Loucy (cell line): ENCODE measurements around the gene TBX20.

Experiments used
- H2AFZ ChIP-seq: fragments of 200-600 bp; sonication (generic); 2 replicates; pipeline ENCODE4 v1.6.0; 2016; ENCODE audit warnings: antibody characterized with exemption, mild to moderate bottlenecking, low read length, moderate library complexity
- H3F3A ChIP-seq: fragments of 200-600 bp; 2 replicates; pipeline ENCODE4 v1.6.0; 2016; ENCODE audit warnings: antibody characterized with exemption, low read depth, mild to moderate bottlenecking
- H3K27me3 ChIP-seq: fragments of 200-600 bp; sonication (generic); 2 replicates; pipeline ENCODE4 v1.6.1; 2014; ENCODE audit warnings: low read length, mild to moderate bottlenecking; ENCODE audit not compliant: insufficient read depth, poor library complexity, severe bottlenecking
- H3K36me3 ChIP-seq: fragments of 200-600 bp; sonication (generic); 2 replicates; pipeline ENCODE4 v1.6.1; 2016; ENCODE audit warnings: low read length; ENCODE audit not compliant: insufficient read depth
- H3K4me1 ChIP-seq: fragments of 200-600 bp; sonication (generic); 2 replicates; pipeline ENCODE4 v1.5.1; 2014; ENCODE audit warnings: low read length, mild to moderate bottlenecking; ENCODE audit not compliant: insufficient read depth, poor library complexity, severe bottlenecking
- H3K4me2 ChIP-seq: fragments of 200-600 bp; sonication (generic); 2 replicates; pipeline ENCODE4 v1.6.0; 2014; ENCODE audit warnings: antibody characterized with exemption, low read length, low read depth, mild to moderate bottlenecking; ENCODE audit not compliant: poor library complexity, severe bottlenecking
- H3K4me3 ChIP-seq: fragments of 200-600 bp; sonication (generic); 2 replicates; pipeline ENCODE4 v1.5.1; 2014; ENCODE audit warnings: low read length, mild to moderate bottlenecking, mixed read lengths; ENCODE audit not compliant: poor library complexity, severe bottlenecking
- H3K79me2 ChIP-seq: fragments of 200-600 bp; sonication (generic); 2 replicates; pipeline ENCODE4 v1.6.1; 2014; ENCODE audit warnings: low read length; ENCODE audit not compliant: insufficient read depth
- H3K9ac ChIP-seq: fragments of 200-600 bp; sonication (generic); 2 replicates; pipeline ENCODE4 v1.6.0; 2014; ENCODE audit warnings: mild to moderate bottlenecking, low read depth, low read length, moderate library complexity; ENCODE audit not compliant: poor library complexity, severe bottlenecking
- H3K9me2 ChIP-seq: fragments of 200-600 bp; sonication (generic); replicated peaks from 2 replicates; pipeline ENCODE4 v1.6.1; 2016; ENCODE audit warnings: low read depth, low read length, mixed read lengths
- H3K9me3 ChIP-seq: fragments of 200-600 bp; sonication (generic); 2 replicates; pipeline ENCODE4 v1.6.1; 2014; ENCODE audit warnings: mild to moderate bottlenecking, antibody characterized with exemption, low read length, low read depth; ENCODE audit not compliant: insufficient read depth
- H4K20me1 ChIP-seq: fragments of 200-600 bp; sonication (generic); 2 replicates; pipeline ENCODE4 v1.6.0; 2014; ENCODE audit warnings: antibody characterized with exemption, low read length, mild to moderate bottlenecking; ENCODE audit not compliant: insufficient read depth, poor library complexity, severe bottlenecking
- EZH2phosphoT487 ChIP-seq: fragments of 200-600 bp; IDR thresholded peaks from 2 replicates; pipeline ENCODE4 v1.6.1; 2018; ENCODE audit warnings: antibody characterized with exemption, mild to moderate bottlenecking, moderate library complexity, borderline replicate concordance
- TF ChIP-seq, protein P1 (sequence below): fragments of 200-600 bp; sonication (generic); conservative IDR thresholded peaks from 2 replicates; pipeline ENCODE4 v1.5.1; 2014; ENCODE audit warnings: mild to moderate bottlenecking, antibody characterized with exemption, low read length

Gene TBX20

DNA sequence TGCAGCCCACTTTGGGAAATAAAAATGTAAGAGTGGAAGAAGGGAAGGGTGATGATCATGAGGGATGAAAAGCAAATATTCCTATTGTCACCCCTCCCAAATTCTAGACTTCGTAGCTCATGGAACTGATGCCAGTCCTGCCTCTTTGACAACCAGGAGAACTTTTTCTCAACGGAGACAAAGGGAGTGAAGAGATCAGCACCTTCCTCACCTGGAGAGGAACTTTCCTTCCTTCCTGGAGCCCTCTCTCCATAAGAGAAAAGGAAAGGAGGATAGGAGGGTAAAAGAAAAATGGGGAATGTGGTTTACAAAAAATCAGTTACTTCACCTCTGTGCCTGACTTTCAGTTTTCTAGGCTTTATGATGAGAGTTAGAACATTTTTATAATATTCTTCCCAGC, 3.4 kb downstream of the TBX20 start:
- H4K20me1 ChIP-seq, result no peaks in the 10 kb centered on the region
- no peaks in the 10 kb centered on the region for H3F3A ChIP-seq
- H2AFZ ChIP-seq, result no peak overlapping the region
- H3K9ac ChIP-seq, result no peak overlapping the region
- H3K79me2 ChIP-seq, result no peaks in the 10 kb centered on the region
- H3K4me3 ChIP-seq, result no peak overlapping the region
- no peaks in the 10 kb centered on the region for H3K36me3 ChIP-seq
- peaks cover 6% of the 10 kb centered on the region for H3K4me1 ChIP-seq
- TF ChIP-seq, protein P1, sequence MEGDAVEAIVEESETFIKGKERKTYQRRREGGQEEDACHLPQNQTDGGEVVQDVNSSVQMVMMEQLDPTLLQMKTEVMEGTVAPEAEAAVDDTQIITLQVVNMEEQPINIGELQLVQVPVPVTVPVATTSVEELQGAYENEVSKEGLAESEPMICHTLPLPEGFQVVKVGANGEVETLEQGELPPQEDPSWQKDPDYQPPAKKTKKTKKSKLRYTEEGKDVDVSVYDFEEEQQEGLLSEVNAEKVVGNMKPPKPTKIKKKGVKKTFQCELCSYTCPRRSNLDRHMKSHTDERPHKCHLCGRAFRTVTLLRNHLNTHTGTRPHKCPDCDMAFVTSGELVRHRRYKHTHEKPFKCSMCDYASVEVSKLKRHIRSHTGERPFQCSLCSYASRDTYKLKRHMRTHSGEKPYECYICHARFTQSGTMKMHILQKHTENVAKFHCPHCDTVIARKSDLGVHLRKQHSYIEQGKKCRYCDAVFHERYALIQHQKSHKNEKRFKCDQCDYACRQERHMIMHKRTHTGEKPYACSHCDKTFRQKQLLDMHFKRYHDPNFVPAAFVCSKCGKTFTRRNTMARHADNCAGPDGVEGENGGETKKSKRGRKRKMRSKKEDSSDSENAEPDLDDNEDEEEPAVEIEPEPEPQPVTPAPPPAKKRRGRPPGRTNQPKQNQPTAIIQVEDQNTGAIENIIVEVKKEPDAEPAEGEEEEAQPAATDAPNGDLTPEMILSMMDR, result no peak
- TF ChIP-seq EZH2phosphoT487, result no peak
- H3K27me3 ChIP-seq, result no peaks in the 10 kb centered on the region
- H3K9me3 ChIP-seq, result no peaks in the 10 kb centered on the region
- H3K4me2 ChIP-seq, result no peak overlapping the region
- no peaks in the 10 kb centered on the region for H3K9me2 ChIP-seq

DNA sequence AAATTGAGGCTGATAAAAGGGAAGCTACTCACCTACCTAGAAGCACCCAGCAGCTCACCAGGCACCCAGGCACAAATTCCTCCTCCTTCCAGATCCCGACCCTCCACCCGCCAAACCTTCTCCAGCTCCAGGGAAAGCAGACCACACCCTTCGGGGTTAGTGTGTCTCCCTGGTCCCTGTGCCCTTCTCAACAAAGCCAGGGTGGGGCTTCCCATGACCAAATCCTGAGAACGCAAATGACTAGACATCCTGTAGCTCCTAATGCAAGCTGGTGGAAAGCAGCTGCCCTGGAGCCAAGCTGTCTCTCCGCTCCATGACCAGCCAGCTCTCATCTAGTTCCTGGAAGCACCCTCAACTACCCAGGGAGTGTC, 4.4 kb downstream of the TBX20 start:
- no peak overlapping the region for H3K4me3 ChIP-seq
- no peaks in the 10 kb centered on the region for H3K27me3 ChIP-seq
- no peak overlapping the region for H3K4me2 ChIP-seq
- H3K79me2 ChIP-seq, result no peaks in the 10 kb centered on the region
- TF ChIP-seq, protein P1, result no peak
- TF ChIP-seq EZH2phosphoT487, result no peak
- peaks cover 6% of the 10 kb centered on the region for H3K4me1 ChIP-seq
- H3K9me3 ChIP-seq, result no peaks in the 10 kb centered on the region
- no peaks in the 10 kb centered on the region for H4K20me1 ChIP-seq
- H3F3A ChIP-seq, result no peaks in the 10 kb centered on the region
- no peaks in the 10 kb centered on the region for H3K9me2 ChIP-seq
- no peak overlapping the region for H3K9ac ChIP-seq
- no peaks in the 10 kb centered on the region for H3K36me3 ChIP-seq
- no peak overlapping the region for H2AFZ ChIP-seq

DNA sequence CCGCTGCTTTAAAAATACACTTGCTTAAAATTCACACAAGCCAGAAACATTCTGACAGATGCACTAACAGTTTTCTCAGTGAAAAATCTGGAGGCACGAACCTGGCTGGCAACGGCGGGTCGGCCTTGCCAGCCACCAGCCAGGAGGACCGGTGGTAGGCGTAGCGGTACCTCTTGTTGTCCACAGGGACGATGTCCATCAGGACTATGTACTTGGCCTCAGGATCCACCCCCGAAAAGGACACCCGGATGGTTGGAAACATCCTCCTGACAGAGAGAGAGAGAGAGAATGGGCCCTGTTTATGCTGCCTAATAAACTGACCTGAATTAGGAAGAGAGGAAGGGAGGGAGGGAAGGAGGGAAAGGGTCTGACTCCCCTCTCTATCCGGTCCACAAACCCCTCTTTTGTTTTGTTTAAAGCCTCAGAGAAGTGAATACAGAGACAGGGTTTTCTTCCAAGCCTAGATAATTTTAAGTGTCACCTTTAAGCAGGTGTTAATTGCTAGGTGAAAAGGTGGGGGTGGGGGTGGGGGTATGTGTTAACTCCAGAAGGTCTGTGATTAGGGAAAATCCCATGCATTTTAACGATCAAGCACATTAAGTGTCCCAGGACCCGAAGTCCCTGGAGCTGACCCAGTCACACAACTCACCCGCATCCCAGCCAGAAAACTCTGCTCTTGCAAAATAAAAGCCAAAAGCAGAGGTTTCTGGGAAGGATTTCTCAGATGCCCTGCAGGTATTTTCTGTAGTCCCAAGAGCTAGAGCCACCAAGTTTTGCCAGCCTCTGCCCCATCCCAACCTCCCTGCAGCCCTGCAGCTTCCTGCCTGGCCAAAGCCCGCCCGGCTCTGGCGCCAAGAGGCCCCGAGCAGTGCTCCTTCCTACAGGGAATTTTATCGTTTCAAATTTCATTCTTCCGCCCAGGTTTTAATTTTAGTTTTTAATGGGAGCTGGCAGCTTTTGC, 5.0 kb downstream of the TBX20 start:
- Histone ChIP-seq H3K36me3 (no peaks in the 10 kb centered on the region), H3K9me2 (no peaks in the 10 kb centered on the region), H3F3A (no peaks in the 10 kb centered on the region), H3K4me1 (peaks cover 6% of the 10 kb centered on the region), H2AFZ (no peak overlapping the region), H3K4me2 (no peak overlapping the region), H3K4me3 (no peak overlapping the region), H3K9me3 (no peaks in the 10 kb centered on the region), H4K20me1 (no peaks in the 10 kb centered on the region), H3K79me2 (no peaks in the 10 kb centered on the region), H3K9ac (no peak overlapping the region), H3K27me3 (no peaks in the 10 kb centered on the region)
- TF ChIP-seq EZH2phosphoT487, result no peak
- TF ChIP-seq, protein P1, result no peak
